Stimulated activated CD8-positive, alpha-beta memory T cell treated with anti-CD3 and anti-CD28 coated beads, Interleukin-4, amount 100 ng/mL, for 4 hours (primary cell): ENCODE measurements around the gene RPL41.

Experiments used
- DNase-seq, 2 donors: peaks; one replicate each; pipeline ENCODE4 v3.0.0-alpha.2; 2020; ENCODE audit warnings: low read depth in 2 of 2, low spot score in 1 of 2

The RPL41 gene

DNA sequence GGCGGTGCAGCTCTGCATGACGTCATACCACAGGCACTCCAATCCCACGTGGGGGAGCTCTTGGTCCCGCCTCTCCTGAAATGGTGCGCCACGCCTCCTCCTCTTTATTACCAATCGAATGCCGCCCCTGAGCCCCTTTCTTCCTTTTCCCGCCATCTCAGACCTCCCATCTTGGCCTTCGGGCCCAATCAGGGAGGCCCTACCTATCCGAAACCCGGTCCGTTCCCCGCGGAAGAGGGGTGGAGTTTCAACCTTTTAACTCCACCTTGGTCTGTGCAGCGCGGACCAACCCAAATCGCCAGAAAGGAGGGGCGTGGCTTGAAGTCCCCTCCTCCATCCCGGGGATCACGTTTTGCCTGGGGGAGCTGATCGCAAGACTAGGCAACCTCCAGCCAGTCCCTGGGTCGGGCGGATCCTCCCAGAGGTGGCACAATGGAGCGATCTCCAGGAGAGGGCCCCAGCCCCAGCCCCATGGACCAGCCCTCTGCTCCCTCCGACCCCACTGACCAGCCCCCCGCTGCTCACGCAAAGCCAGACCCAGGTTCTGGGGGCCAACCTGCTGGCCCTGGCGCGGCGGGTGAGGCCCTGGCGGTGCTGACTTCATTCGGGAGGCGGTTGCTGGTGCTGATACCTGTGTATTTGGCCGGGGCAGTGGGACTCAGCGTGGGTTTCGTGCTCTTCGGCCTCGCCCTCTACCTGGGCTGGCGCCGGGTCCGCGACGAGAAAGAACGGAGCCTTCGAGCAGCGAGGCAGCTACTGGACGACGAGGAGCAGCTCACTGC lies 11.6 kb downstream of the RPL41 start, which contains the start of gene ESYT1:
Gene ESYT1, plus strand, starts transcription at position 380 of the 782 bp plus-strand sequence. Its CDS starts 53 bp downstream, at position 433.
- DNase-seq, result peak; percentile 92 to 95

DNA sequence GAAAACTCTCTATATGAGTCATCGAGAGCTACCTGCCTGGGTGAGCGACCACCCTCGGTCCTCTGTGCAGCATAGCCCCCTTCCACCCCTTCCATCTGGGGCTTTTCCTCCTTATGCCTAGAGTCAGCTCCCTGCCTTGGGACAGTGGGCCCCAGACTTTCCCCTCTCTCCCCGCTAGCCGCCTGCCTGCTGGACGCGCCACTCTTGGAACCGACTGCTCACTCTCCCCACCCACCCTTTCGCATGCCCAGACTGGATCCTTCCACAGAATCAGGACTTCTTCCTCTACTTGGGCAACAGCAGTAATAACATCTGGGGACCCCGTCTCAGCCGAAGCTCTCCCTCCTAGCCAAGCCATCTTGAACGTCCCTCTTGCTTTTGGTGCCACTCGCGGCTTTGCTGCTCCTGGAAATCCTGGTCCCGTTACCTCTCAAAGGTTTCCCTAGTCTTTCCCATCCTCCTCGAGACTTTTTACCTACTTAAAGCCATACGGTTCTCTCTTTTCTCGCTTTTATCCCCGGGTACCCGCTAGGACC lies 12.3 kb downstream of the RPL41 start:
- DNase-seq, result no peak

DNA sequence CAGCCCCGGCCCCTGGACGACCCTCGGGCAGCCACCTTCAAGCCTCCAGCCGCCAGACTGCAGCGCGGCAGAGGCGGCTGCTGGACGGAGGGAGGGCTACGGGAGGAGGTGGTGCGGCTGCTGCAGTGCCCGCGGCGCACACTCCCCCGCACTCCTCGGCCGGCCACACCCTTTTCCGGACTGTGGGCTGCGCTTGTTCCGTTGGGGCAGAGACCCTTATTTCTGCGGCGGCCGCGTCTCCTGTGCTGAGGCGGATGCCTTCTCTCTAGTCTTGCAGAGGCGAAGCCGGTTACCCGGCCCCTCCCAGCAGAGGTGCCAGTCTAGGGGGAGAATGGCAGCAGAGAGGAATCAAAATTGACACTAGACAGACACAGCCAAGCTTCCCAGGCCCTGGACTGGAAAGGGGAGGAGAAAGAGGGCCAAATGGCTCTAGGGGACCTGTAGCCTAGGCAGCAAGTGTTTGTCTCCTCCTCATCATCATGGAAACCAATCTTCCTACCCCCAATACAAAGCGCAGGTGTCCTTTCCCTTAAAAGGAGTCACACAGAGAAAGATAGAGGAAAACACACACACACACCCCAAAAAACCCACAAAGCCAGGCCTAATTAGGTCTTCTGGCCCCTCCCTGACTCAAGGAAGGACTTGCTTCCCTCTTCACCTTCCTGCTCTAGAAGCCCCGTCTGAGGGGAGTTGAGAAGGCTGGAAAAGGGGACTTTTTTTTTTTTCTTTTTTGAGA lies 12.9 kb downstream of the RPL41 start:
- DNase-seq, result peak in 1 of 2 donors; percentile 73

DNA sequence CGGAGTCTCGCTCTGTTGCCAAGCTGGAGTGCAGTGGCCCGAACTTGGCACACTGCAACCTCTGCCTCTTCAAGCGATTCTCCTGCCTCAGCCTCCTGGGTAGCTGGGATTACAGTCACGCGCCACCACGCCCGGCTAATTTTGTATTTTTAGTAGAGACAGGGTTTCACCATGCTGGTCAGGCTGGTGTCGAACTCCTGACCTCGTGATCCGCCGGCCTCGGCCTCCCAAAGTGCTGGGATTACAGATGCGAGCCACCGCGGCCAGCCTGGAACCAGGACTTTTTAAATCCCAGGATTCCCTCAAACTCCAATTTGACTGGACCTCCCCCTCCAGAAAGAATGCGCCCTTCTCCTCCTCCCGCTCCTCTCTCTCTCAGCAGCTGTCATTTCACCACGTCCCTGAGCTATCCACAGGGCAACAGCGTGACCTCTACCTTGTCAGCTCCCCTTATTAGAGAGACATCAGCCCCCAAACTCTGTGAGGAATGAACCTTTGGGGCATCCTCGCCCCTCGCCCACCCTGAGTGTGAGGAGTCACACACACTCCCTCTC lies 13.6 kb downstream of the RPL41 start:
- no peak for DNase-seq

DNA sequence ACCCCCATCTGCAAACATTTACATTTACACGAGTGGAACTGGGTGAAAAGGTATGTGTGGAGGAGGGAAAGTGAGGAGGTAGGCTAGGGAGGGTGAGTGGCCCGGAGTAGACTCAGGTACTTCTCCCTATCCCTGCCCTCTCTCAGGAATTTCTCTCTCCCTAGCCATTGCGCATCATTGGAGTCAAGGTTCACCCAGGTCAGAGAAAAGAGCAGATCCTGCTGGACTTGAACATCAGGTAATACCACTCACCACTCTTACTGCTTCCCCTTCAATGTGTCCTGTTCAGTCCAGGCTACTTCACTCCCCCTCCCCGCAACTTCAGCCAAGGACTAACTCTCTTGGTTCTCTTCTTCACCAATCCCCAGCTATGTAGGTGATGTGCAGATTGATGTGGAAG lies 14.4 kb downstream of the RPL41 start:
- DNase-seq, result no peak

DNA sequence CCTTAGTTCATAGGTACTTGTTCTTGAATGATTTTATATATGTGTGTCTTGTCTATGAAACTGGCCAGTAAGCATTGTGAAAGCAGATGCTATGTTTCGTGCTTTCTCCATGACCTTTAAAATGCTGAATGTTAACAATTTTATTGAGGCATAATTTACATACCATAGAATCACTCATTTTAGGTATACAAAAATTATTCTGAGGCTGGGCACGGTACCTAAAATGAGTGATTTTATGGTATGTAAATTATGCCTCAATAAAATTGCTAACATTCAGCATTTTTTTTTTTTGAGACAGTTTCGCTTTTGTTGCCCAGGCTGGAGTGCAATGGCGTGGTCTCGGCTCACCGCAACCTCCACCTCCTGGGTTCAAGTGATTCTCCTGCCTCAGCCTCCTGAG lies 18.5 kb downstream of the RPL41 start:
- no peak for DNase-seq

DNA sequence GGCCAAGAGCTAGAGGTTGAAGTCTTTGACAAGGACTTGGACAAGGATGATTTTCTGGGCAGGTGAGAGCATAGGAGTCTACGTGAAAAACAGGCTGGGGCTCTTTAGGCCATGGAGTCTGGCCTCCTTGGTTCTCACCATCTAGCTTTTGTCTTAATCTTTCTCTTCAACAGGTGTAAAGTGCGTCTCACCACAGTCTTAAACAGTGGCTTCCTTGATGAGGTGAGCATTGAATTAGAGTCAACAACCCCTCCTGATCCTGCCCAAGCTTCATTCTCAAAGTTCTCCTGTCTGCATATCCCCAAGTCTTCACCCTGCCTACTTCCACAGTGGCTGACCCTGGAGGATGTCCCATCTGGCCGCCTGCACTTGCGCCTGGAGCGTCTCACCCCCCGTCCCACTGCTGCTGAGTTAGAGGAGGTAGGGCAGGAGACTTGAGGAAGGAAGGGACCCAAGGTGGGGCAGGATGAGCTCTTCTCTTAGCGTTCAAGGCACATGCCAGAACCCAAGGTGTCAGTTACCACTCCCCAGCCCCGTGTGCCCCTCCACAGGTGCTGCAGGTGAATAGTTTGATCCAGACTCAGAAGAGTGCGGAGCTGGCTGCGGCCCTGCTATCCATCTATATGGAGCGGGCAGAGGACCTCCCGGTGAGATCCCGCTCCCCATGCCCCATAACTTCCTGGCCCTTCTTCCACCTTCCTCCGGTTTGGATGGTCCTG lies 21.6 kb downstream of the RPL41 start:
- no peak for DNase-seq

DNA sequence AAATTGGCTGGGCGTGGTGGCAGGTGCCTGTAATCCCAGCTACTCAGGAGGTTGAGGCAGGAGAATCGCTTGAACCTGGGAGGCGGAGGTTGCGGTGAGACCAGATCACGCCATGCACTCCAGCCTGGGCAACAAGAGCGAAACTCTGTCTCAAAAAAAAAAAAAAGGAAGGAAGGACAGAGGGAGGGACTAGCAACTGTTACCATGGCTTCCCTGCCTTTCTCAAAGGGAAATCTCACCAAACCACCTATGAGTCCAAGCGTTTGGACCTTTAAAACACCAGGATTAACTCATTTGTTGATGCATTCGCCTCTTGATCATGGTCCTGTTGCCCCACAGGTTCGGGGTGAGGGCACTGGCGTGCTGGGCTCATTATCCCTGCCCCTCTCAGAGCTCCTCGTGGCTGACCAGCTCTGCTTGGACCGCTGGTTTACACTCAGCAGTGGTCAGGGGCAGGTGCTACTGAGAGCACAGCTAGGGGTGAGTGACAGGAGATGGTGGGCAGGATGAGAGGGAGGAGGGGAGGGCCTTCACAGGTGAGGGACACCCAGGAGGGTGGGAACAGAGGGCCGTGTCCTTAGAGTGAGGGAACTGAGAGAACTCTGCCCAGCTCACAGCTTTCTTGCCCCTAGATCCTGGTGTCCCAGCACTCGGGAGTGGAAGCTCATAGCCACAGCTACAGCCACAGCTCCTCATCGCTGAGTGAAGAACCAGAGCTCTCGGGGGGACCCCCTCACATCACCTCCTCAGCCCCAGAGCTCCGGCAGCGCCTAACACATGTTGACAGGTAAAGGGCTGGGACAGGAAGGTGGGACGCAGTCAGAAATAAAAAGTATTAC lies 25.7 kb downstream of the RPL41 start:
- no peak for DNase-seq

DNA sequence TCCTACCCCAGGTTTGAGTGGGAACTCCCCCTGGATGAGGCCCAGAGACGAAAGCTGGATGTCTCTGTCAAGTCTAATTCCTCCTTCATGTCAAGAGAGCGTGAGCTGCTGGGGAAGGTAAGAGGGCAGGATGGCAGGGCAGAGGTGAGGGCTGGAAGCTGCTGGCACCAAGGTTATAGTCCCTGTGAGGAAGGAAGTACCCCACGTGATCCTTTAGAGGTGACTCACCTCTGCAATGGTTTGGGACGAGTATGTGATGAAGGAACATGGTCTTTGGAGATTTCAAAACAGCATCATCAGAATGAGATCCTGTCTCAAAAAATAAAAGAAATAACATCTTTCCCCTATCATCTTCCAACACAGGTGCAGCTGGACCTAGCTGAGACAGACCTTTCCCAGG lies 26.8 kb downstream of the RPL41 start:
- DNase-seq, result no peak

DNA sequence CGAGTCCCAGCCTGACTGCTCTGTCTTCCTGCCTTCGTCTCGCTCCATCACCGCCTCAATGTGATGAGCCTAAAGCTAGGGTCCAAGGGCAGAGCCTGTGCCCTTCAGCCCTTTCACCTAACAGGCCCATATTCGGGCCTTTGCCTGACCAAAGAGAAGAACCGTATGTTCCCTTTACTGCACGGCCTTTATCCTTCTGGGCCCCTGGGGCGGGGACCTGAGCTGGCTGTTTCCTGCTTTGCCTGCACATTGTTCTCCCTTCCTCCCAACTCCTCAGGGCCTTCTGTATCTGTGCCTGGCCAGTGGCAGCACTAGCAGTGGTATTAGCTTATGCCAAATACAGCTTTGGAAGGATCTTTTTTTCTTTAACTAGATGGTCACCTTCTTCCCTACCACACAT lies 27.4 kb downstream of the RPL41 start:
- DNase-seq, result no peak

DNA sequence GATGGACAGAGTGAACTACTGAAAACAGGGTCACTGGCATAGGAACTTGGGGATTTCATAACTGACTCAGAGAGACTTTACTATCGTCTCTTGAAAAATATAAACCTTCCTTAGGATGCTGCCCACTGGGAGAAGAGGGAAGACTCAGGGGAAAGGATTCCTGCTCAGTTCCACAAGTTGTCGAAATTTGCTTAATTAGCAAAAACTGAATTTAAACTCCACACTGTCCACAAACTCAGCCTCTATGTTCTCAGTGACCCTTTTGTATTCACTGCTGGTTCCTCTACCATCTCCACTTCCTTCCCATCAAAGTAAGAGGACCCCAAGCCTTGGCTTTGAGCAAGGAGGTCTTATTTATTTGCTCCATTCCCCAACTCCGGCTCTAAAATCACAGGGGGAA lies 28.8 kb downstream of the RPL41 start:
- DNase-seq, result no peak

DNA sequence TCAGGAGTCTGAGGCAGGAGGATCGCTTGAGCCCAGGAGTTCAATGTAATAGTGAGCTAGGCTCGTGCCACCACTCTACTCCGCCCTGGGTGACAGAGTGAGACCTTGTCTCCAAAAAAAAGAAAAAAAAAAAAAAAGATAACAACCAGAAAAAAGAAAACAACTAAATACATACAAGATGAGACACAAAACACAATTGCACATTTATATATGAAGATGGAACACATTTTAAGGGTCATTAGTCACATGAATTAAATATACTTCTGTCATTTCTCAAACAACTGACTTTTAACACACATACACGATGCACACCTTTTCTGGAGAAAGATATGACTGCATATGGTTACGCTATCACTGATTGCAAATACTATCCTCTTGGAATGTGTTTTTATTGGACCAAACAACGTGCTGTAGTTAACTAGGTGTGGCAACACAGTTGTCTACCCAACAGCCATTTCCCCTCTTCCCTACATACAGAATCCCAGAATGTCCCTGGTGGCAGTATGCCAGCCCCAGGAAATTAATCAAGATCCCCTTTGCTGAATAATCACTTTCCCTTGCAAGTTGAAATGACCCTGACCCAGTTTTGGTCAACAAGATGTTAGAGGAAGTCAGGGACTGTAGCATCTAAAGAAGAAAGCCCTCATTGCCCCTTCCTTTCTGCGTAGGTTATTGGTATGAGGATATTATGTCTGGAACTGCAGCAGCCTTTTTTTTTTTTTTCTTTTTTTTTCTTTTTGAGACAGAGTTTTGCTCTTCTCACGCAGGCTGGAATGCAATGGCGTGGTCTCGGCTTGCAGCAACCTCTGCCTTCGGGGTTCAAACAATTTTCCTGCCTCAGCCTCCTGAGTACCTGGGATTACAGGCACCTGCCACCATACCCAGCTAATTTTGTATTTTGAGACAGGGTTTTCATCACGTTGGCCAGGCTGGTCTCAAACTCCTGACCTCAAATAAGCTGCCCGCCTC lies 30.3 kb downstream of the RPL41 start:
- DNase-seq, result no peak

DNA sequence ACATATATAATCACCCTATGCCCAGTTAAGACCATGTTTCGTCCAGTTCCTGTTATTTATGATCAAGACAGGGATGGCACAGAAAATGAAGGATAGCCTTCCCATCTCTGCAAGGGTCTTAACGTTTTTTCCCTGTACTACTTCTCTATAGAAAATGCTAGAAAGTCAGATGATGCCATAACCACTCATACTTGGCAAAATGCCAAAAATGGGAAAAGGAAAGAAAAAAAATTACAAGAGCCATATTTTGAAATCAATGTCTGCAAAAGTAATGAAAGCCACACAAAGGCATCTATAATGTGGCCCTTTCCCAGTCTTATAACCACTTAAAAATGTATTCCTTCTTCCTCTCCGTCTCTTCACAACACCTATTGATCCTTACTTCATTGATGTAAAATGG lies 34.1 kb downstream of the RPL41 start:
- no peak for DNase-seq

DNA sequence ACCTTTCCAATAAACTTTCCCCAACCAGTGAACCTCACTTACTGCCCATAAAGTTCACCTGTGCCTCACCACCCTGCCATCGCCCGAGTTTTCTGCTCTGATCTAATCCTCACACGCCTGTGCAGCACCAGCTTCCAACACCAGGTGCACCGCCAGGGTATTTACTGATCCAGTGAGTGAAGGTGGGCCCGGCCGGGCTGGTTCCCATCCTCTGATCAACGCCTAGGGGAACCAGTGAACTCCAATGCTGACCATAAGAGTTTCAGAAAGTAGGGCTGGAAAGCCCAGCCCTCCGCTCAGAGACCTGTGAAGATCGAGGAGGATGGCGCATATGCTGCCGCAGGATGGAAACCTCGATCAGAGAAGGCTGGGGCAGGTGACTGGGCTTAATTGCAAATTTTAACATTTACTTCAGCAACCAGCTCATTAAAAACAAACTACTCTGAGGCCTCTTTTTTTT lies 35.3 kb downstream of the RPL41 start:
- DNase-seq, result peak; percentile 24 to 28

DNA sequence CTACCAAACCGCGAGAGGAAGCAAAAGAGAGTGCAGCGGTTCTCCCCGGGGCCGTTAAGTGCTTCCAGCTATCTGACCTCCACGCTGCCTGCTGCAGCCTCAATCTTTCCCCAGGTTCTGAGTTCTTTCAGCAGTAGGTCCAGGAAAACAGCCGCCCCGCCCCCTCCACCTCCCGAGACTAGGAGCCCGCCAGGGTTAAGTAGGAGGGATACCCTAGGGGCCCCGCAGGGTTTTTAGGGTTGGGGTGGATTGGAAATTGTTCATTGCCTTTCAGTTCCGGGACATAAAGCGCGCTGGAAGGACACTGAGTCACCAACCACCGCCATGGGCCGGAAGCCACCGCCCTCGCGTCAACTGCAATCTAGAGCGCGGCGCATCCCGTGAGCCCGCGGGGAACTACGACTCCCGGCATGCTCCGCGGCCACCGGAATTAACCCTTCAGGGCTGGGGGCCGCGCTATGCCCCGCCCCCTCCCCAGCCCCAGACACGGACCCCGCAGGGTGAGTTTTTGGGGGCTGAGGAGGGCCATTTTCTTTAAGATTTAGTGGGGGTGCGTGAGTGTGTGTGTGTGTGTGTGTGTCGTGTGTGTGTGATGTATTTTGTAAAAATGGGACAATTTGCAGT lies 35.8 kb downstream of the RPL41 start, which contains the start of gene MYL6B:
Gene MYL6B, plus strand, starts transcription at position 456 of the 624 bp plus-strand sequence. CDS start 1,332 bp downstream, outside the sequence.
- peak; percentile 83 to 88 for DNase-seq

DNA sequence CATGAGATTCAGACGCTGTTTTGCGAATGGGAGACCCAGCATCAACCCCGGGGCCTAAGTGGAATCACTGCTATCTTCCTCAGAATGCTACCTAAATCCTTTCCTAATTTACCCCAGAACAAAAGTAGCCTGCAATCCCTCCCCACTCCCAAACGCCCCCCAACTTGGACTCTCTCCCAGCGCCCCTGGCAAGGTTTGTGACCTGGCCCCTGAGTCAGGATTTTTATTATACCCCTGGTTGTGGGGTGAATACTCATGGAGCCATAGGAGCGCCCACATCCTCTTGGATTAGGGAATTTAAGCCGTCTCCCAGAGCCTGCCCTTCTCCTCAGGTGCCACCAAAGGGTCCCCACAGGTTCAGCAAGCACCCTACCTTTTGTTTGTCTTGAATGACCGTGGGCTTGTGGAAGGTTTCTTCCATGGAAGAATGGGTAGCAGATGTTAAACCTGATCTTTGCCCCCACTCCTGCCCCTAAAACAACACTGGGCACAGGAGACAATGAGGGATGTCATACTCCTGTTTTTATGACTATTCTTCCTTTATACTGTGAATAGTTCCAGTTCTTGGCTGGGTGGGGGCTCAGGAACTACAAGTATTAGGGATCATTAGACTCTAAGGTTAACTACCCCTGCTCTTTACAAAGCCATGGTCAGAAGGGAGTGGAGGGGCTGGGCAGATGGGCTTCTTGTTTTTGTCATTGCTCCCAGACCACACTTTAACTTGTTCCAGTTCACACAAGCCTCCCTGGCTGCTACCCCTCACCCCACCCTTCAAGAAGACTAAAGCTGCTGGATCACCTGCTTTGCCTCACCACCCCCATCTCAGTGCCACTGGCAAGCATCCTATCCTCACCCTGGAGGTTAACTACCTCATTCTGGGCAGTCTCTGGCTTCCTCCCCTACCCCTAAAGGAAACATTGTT lies 36.6 kb downstream of the RPL41 start:
- no peak for DNase-seq

DNA sequence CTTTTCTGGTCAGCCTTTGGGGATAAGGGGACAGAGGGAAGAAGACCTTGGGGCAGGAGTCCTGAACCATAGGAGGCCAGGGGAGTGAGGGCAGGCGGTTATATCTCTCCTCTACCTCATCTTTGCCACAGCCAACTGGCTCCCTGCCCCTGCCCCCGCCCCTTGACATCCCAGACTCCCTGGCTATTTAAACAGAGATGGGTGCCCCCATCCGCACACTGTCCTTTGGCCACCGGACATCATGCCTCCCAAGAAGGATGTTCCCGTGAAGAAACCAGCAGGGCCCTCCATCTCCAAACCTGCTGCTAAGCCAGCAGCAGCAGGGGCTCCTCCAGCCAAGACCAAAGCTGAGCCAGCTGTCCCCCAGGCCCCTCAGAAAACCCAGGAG lies 37.2 kb downstream of the RPL41 start:
- DNase-seq, result no peak
